HS-5 (cell line): ENCODE measurements around the gene OR2T1.
"Not testable (repeated sequence)": the region's sequence is repeated elsewhere in the genome, so short reads cannot be mapped to it uniquely, and the experiment has no call there.

Source experiments
- DNase-seq: peaks from one replicate; pipeline ENCODE4 v3.0.0-alpha.2; 2012; ENCODE audit warnings: low read depth

Gene OR2T1, protein sequence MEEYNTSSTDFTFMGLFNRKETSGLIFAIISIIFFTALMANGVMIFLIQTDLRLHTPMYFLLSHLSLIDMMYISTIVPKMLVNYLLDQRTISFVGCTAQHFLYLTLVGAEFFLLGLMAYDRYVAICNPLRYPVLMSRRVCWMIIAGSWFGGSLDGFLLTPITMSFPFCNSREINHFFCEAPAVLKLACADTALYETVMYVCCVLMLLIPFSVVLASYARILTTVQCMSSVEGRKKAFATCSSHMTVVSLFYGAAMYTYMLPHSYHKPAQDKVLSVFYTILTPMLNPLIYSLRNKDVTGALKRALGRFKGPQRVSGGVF

GRCh38 chr1:248402748-248403147 lies at the start of gene OR2T1:
Gene OR2T1 (plus strand): TSS chr1:248403048. CDS start chr1:248406148, 3,100 bp downstream.
- DNase-seq = no peak

GRCh38 chr1:248359415-248359814 lies 43.4 kb upstream of the OR2T1 start:
- no peak for DNase-seq

DNA sequence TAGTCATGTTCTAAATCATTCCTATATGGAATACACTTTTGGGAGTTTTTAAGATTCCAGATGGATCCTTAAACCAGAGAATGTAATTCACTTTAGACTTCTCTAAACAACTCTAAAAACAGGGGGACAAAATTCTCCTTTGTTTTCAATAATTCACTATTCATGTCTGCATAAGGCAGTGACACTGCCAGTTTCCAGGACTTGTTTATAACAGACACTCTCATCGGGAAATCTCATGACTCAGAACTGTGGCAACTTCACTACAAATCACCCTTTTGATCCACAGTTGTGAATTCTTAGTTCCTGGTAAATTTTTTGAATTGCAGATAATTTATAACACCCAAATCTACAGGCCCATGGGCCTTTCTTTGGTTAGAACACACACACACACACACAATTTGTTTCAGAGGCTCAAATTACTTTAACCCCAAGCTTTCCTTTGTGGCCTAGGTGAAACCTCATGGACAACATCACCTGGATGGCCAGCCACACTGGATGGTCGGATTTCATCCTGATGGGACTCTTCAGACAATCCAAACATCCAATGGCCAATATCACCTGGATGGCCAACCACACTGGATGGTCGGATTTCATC lies 41.6 kb upstream of the OR2T1 start, which contains the start of gene OR2T4:
TSS of gene OR2T4 (plus strand) at position 545 of the 595 bp plus-strand sequence. CDS start at position 545, 0 bp downstream.
- DNase-seq = no peak

DNA sequence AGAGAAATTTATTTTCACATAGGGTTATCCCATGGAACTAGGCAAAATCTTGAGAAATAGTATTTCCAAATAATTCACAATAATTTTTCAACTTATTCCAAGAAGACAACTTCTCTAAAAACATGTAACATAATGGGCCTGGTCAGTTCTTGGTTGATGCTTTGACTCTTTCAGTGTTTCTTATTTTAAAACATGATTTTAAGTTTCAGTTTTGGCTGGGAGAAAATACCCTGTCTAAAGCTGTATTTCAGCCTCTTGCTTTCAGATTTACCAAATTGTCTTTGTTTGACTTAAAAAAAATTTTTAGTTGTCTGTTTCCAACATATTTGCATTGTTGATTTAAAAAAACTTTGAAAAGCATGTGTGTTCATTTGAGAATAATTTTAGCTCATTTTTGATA lies 36.2 kb upstream of the OR2T1 start:
- DNase-seq = no peak

DNA sequence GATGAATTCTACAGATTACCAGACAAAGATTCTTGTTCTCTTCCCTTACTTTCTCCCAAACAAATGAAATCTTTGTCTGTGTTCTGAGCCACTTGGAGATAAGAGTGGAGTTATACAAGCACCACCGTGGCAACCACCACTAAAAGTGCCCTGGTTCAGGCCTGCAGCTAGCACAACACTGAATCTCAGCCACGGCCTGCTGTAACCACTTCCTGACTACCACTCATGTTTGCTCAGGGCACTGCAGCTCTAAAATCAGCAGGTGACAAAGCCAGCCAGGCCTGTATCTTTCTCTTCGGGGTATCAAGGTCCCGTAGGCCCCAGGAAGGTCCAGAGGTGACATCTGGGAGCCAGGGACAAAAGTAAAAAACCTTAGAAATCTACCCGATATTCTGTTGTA lies 30.5 kb upstream of the OR2T1 start:
- no peak for DNase-seq

DNA sequence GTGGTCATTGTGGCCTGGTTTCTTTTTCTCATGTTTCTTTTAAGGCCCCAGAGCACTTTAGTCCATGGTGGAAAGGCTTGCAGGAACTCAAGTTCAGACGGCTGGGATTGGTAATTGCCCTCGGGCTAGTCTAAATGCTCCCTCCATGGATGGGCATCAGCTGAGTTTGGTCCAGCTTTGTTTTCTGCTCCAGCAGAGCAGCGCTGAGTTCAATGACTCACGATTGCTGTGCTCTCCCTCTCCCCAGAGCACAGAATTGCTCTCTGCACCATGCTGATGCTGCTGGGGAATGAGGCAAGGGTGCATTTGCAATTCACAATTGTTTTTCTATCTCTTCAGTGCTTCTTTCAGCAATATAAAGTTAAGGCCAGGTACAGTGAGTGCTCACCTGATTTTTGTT lies 29.1 kb upstream of the OR2T1 start:
- no peak for DNase-seq

DNA sequence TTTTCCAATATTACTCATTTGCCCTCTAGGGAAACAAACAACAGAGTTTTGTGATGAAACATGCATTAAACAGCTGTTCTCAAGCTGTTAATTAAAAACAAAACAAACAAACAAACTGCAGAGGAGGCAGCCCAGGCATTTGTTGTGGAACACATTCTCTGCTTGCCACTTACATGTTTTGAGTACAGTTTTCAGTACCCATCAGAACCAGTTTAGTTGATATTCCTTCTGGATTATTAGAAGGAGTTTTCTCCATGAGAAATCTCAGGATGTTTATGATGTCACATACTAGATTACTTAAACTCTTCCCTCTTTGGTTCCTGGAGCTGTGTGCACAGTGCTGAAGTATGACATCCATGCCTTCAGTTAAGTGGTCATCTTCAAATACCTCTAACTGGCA lies 27.4 kb upstream of the OR2T1 start, which contains the start of gene OR2T6:
TSS of gene OR2T6 (plus strand) at position 301 of the 400 bp plus-strand sequence. CDS start 11,863 bp downstream, outside the sequence.
- DNase-seq = no peak

DNA sequence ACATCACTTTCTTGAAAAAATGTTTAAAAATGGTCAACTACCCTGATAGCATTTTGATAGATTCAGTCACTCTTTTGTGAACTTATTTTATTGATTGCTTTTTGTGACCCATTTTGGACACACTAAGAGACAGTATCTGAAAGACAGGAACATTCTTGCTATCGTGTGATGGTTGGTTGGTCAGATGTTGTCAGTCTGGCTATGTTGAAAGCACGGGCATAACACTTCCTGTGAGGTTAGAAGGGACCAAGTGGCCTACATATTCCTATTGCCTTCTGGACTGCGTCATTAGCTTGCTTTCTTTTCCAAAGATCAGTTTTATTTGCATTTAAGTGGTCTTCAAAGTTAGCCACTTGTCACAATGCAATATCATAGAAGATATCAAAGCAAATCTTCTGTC lies 25.9 kb upstream of the OR2T1 start:
- DNase-seq = no peak

GRCh38 chr1:248380854-248381253 lies 22.0 kb upstream of the OR2T1 start:
- no peak for DNase-seq

DNA sequence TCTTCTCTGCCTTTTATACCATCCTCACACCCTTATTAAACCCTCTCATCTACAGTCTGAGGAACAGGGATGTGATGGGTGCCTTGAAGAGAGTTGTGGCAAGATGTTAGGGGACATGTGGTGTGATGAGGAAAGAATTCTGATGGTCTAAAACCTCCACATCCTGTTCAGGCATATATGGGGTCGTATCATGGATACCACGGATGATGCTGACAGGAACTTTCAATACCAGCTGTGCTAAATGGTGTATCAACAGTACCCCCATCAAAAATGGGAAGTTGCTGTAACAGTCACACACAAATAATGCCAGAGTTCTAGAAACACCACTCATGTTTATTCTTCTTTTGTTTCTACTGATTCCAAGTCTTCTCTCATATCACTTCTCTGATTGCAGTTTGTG lies 14.4 kb upstream of the OR2T1 start:
- DNase-seq = no peak

- no peak for DNase-seq
These were observed 9.8 kb upstream of the OR2T1 start for GRCh38 chr1:248393050-248393449.

- DNase-seq = peak; percentile 4
These were observed 1.2 kb downstream of the OR2T1 start for GRCh38 chr1:248404024-248404423.

- no peak for DNase-seq
These were observed 4.2 kb downstream of the OR2T1 start for GRCh38 chr1:248406721-248407692.

DNA sequence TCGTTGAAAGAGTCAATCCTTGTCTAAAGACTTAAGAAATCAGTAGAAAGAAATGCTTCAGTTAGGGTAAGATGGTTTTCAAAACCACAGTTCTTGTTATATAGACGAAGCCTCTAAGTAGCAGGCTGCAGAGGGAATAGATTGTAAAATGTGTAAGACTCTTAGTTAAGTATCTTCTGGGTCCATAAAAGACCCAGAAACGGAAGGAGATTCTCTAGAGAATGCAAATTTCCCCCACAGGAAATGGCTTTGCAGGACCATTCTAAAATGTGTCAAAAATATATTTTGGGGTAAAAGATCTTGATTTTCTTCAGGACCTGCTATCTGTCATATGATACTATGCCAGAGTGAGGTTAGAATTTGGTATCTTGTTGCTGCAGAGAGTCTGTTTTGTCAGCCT lies 13.4 kb downstream of the OR2T1 start:
- DNase-seq = no peak

DNA sequence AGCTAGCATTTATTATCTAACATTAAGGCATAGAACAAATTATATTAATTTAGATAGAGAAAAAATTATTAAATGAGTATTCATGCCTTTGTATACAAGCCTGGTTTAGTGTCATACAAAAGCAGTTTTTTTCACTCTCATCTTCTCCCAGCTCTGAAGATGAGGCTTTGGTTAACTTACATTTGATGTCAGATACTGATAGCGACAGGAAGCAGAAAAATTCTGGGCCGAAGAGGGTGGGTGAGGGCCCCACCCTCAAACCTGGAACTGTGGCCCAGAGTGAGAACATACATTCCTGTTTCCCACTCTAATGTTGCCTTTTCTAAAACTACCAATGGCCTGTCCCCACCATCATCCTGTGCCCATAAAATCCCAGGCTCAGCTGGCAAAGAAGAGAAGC lies 15.0 kb downstream of the OR2T1 start:
- DNase-seq = no peak

- peak; percentile 4 for DNase-seq
These were observed 18.5 kb downstream of the OR2T1 start for GRCh38 chr1:248421384-248421783.

DNA sequence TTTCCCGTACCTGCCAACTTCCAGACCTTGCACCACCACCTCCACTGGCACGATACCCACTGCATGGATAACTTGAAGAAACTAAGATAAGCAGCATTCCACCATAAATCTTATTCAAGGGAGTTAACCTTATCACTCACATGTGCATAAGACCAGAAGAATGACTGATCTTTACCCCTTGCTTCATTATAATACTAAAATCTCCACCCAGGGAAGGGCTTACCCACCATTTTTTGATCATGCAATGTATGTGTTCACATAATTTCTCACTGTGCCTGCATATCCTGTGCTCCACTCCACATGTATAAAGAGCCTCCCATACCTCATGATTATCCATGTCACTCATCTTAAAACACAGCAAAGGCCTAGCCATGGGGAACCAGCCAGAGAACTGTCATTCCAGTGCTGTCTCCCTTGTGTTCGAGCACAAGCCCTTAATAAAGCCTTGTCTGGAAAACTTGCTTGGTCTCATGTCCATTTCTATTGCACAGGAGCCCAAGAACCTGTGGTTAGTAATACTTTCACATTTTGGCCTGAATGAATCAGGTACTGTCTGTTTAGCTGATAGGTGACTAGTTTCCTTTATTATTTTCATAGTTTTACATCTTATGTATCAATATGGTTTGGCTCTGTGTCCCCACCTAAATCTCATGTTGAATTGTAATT lies 24.8 kb downstream of the OR2T1 start:
- not testable (repeated sequence) for DNase-seq

DNA sequence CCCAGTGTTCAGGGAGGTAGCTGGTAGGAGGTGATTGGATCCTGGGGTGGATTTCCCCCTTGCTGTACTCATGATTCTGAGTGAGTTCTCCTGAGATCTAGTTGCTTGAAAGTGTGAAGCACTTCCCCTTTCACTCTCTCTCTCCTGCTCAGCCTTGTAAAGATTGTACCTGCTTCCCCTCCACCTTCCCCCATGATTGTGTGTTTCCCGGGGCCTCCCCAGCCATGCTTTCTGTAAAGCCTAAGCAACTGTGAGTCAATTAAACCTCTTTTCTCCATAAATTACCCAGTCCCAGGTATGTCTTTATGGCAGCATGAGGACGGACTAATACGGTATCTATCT lies 25.3 kb downstream of the OR2T1 start:
- DNase-seq = not testable (repeated sequence)

DNA sequence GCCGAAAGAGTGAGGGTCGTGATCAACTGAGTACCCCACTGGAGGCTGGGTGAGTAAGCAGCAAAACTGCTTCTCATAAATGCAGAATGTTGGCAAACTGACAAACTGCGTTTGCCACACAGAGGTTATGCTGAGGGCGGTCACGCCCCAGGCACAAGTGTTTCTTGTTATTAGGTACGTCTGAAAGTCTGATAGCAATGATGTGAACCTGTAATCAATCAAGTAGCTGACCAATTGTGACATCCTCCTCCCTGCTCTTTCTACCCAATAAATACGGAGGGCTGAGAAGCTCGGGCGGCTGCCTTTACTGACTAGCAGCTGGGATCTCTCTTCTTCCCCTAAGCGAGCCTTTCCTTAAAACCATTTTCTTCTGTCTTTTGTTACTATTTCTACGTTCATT lies 28.8 kb downstream of the OR2T1 start:
- not testable (repeated sequence) for DNase-seq

GRCh38 chr1:248432201-248432600 lies 29.4 kb downstream of the OR2T1 start:
- not testable (repeated sequence) for DNase-seq

- DNase-seq = not testable (repeated sequence)
These were observed 31.1 kb downstream of the OR2T1 start for GRCh38 chr1:248433811-248434415.
